GM19395 (cell line): ENCODE measurements around the gene IL1R1.
"Not testable (repeated sequence)": the region's sequence is repeated elsewhere in the genome, so short reads cannot be mapped to it uniquely, and the experiment has no call there.

Experiments used
- ATAC-seq: cut with Tn5 transposase; IDR thresholded peaks from one replicate; pipeline ENCODE4 v1.9.1; 2021; ENCODE audit warnings: mild to moderate bottlenecking, moderate library complexity; ENCODE audit not compliant: unreplicated experiment

IL1R1 gene, protein sequence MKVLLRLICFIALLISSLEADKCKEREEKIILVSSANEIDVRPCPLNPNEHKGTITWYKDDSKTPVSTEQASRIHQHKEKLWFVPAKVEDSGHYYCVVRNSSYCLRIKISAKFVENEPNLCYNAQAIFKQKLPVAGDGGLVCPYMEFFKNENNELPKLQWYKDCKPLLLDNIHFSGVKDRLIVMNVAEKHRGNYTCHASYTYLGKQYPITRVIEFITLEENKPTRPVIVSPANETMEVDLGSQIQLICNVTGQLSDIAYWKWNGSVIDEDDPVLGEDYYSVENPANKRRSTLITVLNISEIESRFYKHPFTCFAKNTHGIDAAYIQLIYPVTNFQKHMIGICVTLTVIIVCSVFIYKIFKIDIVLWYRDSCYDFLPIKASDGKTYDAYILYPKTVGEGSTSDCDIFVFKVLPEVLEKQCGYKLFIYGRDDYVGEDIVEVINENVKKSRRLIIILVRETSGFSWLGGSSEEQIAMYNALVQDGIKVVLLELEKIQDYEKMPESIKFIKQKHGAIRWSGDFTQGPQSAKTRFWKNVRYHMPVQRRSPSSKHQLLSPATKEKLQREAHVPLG

GRCh38 chr2:102141970-102142828 is at the start of gene IL1R1:
Gene IL1R1 (plus strand): TSS chr2:102142746. CDS start chr2:102157725, 14,979 bp downstream.
- no peak for ATAC-seq

- ATAC-seq, result no peak
Measured at GRCh38 chr2:102093662-102094061, 48.9 kb upstream of the IL1R1 start.

DNA sequence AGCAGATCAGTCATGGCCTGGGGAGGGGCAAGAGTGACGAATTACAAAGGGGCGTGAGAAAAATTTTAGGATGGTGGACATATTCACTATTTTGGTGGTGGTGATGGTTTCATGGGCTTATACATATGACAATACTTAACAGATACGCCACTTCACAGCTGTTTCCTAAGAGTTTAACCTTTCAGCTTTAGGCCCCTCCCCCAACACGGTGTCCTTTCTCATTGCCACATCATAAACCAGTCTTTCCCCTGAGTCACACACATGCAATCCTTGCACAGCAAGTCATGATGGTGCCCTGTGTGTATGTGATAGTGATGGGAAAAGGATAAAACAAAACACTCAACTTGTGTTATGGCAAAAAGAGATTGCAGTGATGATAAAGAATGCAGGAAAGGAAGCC is 47.6 kb upstream of the IL1R1 start:
- ATAC-seq, result no peak

DNA sequence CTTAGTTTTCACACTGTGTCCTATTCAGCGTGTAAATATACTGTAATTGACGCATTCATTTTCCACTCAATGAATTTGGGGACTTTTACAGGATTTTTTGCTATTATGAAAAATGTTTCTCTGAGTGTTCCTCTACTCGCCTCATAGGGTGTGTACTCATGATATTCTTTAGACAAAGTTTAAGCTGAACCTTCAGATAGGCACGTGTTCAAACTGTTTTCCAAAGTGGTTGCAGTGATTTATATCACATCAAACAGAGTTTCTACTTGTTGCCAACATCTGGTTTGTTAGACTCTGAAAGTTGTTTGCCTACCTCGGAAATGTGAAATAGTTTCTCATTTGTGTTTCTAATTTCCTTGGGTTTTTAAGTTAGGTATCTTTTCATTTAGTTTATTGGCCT is 46.4 kb upstream of the IL1R1 start:
- no peak for ATAC-seq

- no peak for ATAC-seq
Measured at GRCh38 chr2:102098756-102099155, 43.8 kb upstream of the IL1R1 start.

DNA sequence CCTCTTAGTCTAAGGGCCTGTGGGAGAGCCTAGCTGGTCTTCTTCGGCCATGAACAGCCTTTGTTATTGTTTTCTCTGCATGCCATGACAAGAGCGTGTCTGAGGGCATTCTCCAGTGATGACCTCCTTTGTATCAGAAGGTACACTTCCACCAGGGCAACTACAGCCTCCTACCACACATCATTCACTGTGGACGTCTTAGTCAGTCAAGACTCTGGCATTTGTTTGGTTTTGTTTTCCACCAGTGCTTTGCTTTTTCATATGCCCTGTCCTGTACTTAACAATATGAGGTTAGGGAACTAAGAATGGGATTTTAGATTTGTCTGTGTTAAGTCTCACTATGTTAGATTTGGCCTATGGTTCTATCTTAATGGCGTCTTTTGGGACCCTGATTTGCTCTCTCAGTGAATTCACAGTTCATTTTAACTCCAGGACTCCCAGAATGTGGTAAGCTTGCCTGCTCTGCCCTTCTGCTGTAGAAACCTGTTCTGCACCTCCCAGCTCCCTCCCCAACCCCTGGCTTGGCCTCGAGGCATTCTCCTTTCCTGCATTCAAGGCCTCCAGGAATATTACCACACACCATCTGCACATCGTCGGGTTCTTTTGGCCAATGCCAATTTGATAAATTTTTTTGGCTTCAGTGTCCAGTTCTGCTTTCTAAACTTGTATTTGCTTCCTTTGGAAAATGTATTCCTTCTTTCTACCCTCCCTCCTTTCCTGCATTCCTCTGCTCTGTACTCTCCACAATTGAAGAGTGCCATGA is 42.8 kb upstream of the IL1R1 start:
- ATAC-seq, result no peak

- ATAC-seq, result no peak
Measured at GRCh38 chr2:102100371-102101096, 42.0 kb upstream of the IL1R1 start.

GRCh38 chr2:102101097-102101848 is 41.3 kb upstream of the IL1R1 start:
- no peak for ATAC-seq

DNA sequence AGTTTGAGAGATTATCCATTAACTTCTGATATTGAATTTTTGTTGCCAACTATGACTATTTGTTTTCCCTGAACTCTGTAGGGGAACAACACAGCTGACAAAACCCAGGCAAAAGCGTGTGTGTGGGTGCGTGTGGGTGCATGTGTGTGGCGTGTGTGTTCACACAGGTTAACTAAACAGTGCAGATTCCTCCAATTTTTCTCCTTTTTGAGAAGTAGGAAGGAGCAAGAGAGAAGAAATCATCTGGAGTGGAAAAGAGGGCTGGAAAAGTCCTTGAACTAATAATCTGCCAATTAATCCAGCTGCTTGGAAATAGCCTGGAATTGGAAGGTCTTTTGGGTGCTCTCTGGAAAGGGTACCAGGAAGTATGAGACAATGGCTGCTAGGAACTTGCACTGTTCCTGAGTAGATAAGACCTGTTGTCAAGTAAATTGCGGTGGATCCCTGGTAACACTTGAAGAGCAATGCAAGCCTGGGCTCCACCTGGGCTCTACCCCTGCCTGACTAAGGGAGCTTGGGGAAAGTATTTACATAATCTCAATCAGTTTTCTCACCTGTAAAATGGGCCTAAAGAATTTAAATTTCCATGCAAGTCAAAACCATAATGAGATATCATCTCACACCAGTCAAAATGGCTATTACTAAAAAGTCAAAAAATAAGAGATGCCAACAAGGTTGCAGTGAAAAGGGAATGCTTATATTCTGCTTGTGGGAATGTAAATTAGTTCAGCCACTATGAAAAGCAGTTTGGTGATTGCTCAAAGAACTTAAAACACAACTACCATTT is 40.5 kb upstream of the IL1R1 start:
- ATAC-seq, result no peak

GRCh38 chr2:102102636-102102948 is 40.0 kb upstream of the IL1R1 start:
- ATAC-seq, result not testable (repeated sequence)

- no peak for ATAC-seq
Measured at GRCh38 chr2:102103284-102103683, 39.3 kb upstream of the IL1R1 start.

- peak; percentile 84 for ATAC-seq
Measured at GRCh38 chr2:102103992-102104871, 38.3 kb upstream of the IL1R1 start.

GRCh38 chr2:102106133-102106556 is 36.4 kb upstream of the IL1R1 start:
- no peak for ATAC-seq

GRCh38 chr2:102106813-102107740 is 35.5 kb upstream of the IL1R1 start:
- not testable (repeated sequence) for ATAC-seq

- no peak for ATAC-seq
Measured at GRCh38 chr2:102107741-102108070, 34.8 kb upstream of the IL1R1 start.

DNA sequence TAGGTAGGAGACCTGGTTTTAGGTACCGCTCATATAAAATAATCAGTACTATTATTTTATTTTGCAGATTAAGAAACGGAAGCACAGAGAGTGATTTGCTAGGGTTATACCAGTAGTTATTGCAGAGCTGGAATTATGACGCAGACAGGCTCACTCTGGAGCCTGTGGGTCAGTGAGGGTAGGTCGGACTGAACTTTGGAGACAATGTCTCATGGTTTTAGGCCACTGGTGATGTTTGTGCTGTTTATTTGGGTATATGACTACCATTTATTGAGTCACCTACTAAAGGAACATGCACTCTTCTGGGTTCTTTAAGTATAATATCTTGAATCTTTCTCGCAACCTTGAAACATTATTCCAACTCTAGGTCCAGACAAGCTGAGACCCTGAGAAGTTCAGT is 33.5 kb upstream of the IL1R1 start:
- no peak for ATAC-seq

DNA sequence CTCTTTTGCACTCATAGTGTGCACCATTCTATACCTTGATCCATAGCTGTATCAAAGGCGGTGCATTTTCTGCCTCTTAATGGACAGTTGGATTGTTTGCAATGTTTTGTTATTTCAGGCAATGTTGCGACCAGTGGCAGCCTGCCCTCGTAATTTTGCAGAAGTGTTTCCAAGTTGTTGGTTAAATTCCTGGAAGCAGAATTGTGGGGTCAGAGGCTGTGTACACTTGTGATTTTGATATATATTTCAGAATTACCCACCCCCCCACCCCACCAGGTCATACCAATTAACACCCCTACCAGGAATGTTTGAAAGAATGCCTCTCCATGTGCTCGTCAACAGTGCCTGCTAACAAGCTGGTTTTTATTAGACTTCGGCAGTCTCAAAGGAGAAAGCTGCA is 32.4 kb upstream of the IL1R1 start:
- no peak for ATAC-seq
